Activated CD4-positive, alpha-beta T cell treated with anti-CD3 and anti-CD28 coated beads, Interleukin-2, Interleukin-4, amounts not matched to agents 100 ng/mL and 50 ng/mL, durations not matched to agents 16 hours and 8 hours (primary cell): ENCODE measurements around the gene SKAP2.

Experiments
- DNase-seq: peaks from one replicate; pipeline ENCODE4 v3.0.0-alpha.2; 2020; ENCODE audit warnings: low spot score

SKAP2 gene

DNA sequence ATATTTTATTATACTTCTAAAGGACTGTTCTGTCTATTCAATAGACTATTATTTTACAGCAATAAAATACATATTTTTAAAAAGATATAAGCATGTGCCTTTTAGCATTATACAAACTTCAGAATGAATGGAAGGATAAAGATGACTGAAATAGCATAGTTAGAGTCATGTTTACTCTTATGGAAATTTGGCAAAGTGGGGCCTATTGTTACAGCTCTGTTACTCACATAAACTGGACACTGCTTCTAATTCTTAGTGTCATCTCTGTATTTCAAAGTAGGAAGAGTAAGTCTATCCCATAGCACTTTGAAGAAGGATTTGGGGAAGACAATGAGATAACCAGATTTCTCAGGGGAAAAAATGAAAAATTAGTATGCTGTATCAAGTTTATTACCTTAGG is 168.2 kb downstream of the SKAP2 start:
- no peak for DNase-seq

- DNase-seq, result no peak
Measured at GRCh38 chr7:26694713-26695112, 169.7 kb downstream of the SKAP2 start.

GRCh38 chr7:26694141-26694540 is 170.2 kb downstream of the SKAP2 start:
- DNase-seq, result no peak

DNA sequence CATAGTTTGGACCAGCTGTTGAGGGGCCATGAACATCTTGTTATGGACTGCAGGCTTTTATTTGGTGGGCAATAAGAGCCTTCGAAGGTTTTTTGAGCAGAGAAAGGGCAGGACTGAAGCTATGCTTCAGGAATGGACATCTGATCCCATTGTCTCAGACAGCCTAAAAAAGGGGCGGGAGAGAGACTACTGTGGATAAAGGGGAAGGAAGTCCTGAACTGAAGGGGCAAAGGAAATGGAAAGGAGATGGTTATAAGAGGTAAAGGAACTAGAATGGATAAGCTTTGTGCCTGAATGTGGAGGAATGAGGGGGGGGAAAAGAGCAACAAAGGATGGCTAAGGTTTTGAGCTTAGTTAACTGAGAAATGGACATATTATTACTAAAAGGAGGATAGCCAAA is 172.5 kb downstream of the SKAP2 start:
- no peak for DNase-seq

DNA sequence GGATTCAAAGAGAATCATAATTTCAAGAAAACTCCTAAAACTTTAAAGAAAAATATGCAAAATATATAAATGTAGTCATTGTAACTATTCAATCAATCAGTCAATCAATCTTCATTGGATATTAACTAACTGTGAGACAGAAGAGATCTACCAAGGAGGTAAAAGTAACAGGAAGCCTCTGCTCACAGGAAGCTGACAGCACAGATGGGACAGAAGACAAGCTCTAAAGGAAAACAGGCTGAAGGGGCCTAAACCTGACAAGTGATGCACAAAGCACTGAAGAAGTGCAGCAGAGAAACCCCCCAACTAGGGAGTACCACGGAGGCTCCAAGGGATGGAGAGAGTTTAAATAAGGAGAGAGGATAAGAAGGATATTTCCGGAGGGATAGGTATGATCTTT is 173.0 kb downstream of the SKAP2 start:
- no peak for DNase-seq

GRCh38 chr7:26690135-26690805 is 174.1 kb downstream of the SKAP2 start:
- no peak for DNase-seq

DNA sequence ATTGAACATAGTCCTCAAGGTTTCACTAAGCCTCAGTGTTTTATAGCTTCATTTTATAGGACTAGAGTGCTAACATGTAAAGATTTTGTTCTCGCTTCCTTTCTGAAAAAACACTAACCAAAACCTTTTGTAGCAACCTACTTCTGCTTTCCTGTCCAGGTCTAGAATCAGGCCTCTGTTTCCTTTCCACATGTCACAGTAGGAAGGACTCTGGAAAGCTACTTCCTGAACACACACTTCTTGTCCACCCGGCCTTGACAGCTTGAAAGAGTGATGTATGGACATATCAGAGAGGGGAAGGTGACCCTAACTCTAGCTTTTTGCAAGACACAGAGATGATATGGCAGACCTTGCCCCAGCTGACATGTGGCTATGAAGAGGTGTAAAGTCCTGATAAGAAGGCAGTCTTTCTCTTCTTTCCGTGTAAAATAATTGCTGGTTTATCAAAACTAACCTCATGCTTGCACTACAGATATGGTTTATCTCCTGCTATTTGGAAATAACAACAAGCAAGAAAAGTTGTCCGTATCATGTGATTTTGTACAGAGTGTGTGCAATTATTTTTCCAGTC is 175.4 kb downstream of the SKAP2 start:
- DNase-seq, result no peak

GRCh38 chr7:26688388-26688787 is 176.0 kb downstream of the SKAP2 start:
- no peak for DNase-seq

DNA sequence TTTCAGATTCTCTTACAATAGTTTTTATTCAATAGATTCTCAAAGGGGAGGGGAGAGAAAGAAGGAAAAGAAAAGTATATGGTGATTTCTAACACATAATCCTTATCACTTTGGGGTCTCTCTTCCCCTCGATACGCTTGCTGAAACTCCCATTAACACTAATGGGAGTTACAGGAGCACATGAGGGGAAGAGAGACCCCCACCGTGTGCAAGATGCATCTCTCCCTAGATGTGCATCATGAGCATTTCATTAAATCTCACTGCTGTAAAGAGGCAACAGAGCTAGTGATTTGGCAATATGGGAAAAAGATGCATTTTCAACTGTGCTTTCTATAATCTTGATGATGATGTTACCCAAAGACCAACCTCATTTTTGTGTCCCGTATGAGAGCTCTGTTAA is 177.4 kb downstream of the SKAP2 start:
- DNase-seq, result no peak

- peak; percentile 38 for DNase-seq
Measured at GRCh38 chr7:26686448-26686981, 177.9 kb downstream of the SKAP2 start.

GRCh38 chr7:26685606-26686005 is 178.8 kb downstream of the SKAP2 start:
- no peak for DNase-seq

- DNase-seq, result no peak
Measured at GRCh38 chr7:26684447-26684846, 179.9 kb downstream of the SKAP2 start.

GRCh38 chr7:26683277-26683676 is 181.1 kb downstream of the SKAP2 start:
- no peak for DNase-seq

GRCh38 chr7:26681819-26682418 is 182.5 kb downstream of the SKAP2 start:
- DNase-seq, result peak; percentile 22

- DNase-seq, result no peak
Measured at GRCh38 chr7:26680587-26680986, 183.8 kb downstream of the SKAP2 start.

DNA sequence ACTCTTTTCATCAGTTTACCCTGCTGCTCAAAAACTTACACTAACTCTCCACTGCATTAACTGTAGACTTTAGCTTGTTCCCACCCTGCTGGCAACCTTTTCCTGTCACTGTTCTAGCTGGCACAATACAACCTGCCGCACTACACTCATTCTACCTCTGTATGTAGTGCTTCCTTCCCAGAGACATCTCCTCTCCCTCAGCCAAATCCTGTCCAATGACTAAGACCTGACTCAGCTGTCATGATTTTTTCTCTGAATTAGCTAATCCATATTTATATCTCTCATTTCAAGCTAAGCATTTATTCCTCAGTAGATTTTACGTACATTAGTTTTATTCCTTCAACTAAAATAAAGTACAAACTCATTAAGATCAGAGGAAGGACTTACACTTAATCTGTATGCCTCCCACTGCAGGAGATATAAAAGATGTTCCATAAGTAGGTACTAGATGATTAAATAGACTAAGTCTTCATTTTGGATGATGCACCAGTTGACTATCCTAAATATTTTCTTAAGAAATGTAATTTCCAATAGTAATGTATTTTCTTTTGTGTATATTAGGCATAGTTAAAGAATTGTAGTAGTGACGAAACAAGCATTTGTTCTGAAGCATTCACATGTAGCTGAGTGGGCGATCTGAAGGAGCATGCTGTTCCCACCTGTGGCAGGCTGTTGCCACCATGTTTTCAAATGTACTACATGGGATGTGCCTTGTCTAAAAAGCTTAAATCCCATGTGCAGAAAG is 189.1 kb downstream of the SKAP2 start:
- no peak for DNase-seq

GRCh38 chr7:26673858-26674257 is 190.5 kb downstream of the SKAP2 start:
- no peak for DNase-seq

DNA sequence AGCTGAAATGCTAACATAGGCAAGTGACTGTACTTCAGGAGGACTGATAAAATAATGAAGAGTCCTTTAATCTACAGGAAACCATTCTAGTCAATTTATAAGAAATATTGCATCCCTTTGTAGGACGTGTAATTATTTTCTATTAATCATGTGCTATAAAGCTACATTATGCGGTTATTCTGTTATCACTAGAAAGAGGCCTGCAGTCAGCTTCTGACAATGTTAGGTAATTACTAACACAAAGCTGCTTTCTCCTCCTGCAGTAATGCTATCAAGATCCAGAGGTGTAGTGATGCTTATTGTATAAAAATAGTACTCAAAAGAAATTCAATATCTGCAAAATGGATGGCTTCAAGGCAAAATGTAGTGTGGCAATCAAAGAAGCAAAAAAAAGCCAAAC is 191.1 kb downstream of the SKAP2 start:
- DNase-seq, result no peak

DNA sequence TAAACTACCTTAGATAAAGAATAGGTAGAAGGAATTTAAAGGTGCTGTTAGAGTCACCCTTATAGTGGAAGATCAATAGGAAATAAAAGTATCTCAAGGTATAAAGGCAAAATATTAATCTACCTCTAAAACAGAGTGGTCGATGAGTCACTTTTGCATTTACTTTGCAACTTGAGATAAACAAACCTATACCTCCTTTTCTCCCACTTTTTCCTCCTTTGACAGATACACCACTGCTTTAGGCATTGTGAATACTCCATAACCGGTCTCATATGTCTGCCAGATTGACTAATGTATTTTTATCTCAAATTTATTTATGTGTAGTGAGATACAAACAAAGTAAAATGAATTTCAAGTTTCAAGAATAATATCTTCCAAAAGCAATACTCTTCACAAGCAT is 193.5 kb downstream of the SKAP2 start:
- DNase-seq, result no peak

GRCh38 chr7:26670290-26670689 is 194.1 kb downstream of the SKAP2 start:
- DNase-seq, result no peak

DNA sequence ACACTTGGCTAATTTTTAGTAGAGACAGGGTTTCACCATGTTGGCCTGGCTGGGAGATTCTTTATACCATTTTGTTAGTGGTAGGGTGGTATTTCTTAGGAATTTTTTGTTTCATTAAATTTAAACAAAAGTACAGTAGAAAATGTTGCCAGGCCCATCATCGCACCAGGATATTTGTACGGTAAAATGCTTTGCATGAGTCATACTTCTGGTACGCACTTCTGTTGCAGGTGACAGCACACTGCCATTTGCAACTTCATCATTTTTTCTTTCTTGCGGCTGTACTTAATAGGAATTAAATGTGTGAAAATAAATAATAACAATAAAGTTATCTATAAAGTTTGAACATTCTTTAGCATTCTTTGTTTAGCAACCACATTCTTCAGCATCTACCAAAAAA is 195.6 kb downstream of the SKAP2 start:
- DNase-seq, result no peak

GRCh38 chr7:26667514-26668133 is 196.8 kb downstream of the SKAP2 start:
- DNase-seq, result peak; percentile 68
